Measurements from ENCODE around the gene COMMD4. TPM values are rescaled to one million over a fixed set of nuclear protein-coding genes. Genes with fewer than 3 reads are reported as not detected.

COMMD4 gene
- total RNA-seq, 4 donors from 2014 or later = 17.9 to 37.5 (median 28.2) TPM

DNA sequence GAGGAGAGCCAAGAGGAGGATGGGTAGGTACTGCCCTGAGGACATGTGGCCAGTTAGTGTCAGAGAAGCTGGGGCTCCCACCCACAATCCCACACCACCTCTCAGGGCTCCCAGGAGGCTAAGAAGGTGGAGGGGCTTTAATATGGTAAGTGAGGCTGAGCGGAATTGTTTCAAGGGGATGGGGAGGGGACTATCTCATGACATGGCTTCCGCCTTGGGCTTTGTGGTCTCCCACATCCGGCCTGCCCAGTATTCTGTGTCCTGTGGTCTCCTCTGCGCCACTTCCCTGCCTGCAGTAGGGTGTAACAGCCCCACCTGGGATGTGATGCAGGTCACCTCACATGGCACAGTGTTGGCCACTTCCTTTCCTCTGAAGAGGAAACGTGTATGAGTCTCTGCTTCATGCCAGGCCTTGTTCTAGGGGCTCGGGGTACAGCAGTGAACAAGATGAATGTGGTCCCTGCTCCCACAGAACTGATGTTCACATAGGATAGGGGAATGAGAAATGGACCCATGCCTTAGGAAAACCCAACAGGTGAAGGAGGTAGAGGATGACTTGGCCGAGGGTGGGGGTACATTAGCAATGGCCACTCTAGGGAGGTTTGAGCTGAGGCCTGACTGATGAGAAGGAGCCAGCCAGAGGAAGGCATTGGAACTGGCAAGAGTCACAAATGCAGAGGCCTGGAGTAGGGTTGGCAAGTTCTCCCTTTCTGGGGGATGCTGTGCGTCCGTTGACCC is 14.2 kb downstream of the COMMD4 start:
- no peak for TF ChIP-seq POLR2A (IDR thresholded peaks at IDR 0.05)
- TF ChIP-seq, protein P1, sequence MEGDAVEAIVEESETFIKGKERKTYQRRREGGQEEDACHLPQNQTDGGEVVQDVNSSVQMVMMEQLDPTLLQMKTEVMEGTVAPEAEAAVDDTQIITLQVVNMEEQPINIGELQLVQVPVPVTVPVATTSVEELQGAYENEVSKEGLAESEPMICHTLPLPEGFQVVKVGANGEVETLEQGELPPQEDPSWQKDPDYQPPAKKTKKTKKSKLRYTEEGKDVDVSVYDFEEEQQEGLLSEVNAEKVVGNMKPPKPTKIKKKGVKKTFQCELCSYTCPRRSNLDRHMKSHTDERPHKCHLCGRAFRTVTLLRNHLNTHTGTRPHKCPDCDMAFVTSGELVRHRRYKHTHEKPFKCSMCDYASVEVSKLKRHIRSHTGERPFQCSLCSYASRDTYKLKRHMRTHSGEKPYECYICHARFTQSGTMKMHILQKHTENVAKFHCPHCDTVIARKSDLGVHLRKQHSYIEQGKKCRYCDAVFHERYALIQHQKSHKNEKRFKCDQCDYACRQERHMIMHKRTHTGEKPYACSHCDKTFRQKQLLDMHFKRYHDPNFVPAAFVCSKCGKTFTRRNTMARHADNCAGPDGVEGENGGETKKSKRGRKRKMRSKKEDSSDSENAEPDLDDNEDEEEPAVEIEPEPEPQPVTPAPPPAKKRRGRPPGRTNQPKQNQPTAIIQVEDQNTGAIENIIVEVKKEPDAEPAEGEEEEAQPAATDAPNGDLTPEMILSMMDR (IDR thresholded peaks at IDR 0.05 in 4 of 5, conservative IDR thresholded peaks at IDR 0.05 in 1 of 5) = no peak
- in situ Hi-C loops (cut with MboI; ENCODE audit: low sequenced_read_pairs in 4 of 4) = loop anchor here in 2 of 4 donors (25.0 kb wide), 1 partner anchor 287 kb away; the partner anchor contains the start of genes IMP3 (in 2 of the 2), SNUPN (in 2 of the 2) and SNX33 (in 2 of the 2)
- Histone ChIP-seq H3K9me3 (no peaks in the 10 kb centered on the region), H3K27me3 (no peaks in the 10 kb centered on the region), H3K4me1 (peaks cover 7 to 9% of the 10 kb centered on the region in 2 donors), H3K27ac (no peak overlapping the region), H3K36me3 (peaks cover 0 to 10% of the 10 kb centered on the region in 2 donors), H3K4me3 (no peak overlapping the region)
- ATAC-seq (no peak), DNase-seq (no peak)
- intact Hi-C loops (cut with DNase I; ENCODE audit: low total_unique reads) = no loop called here

DNA sequence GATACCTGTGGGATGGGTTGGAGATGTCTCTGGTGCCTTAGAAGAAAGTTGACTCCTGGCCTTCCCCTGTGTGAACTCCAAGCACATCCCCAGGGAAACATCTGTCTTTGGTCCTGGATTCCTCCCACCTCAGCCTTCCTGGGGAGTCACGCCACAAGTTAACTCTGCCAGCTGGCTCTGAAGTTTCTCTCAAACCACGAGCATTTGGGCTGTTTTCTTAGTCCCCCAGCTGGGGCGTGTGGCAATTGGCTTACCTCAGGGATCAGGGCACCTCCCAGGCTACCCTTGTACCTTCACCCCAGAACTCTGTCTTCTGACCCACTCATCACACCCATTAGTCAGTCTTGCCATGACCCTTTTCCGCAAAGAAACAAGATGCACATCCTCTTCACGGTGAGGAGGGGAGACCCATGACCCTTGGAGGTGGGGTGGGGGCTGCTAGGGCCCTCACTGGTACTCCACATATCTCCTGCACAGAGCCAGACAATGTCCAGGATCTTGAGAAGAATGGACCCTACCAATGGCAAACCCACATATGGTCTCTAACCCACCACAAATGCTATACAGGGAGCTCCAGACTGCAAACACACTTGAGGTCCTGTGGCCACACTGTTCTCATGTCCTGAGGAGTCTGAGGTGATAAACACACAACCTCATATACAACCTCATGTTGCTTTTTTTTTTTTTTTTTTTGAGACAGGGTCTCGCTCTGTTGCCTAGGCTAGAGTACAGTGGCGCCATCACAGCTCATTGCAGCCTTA is 14.9 kb downstream of the COMMD4 start:
- ATAC-seq (no peak), DNase-seq (no peak)
- Histone ChIP-seq H3K4me1 (peaks cover 7 to 9% of the 10 kb centered on the region in 2 donors), H3K27ac (no peak overlapping the region), H3K9me3 (no peaks in the 10 kb centered on the region), H3K27me3 (no peaks in the 10 kb centered on the region), H3K36me3 (peaks cover 0 to 17% of the 10 kb centered on the region in 2 donors), H3K4me3 (no peak overlapping the region)
- in situ Hi-C loops (cut with MboI; ENCODE audit: low sequenced_read_pairs in 4 of 4) = loop anchor here in 2 of 4 donors (25.0 kb wide), 1 partner anchor 287 kb away; the partner anchor contains the start of genes IMP3 (in 2 of the 2), SNUPN (in 2 of the 2) and SNX33 (in 2 of the 2)
- intact Hi-C loops (cut with DNase I; ENCODE audit: low total_unique reads) = no loop called here
- TF ChIP-seq, protein P1 (IDR thresholded peaks at IDR 0.05 in 4 of 5, conservative IDR thresholded peaks at IDR 0.05 in 1 of 5) = no peak
- TF ChIP-seq POLR2A (IDR thresholded peaks at IDR 0.05) = no peak

DNA sequence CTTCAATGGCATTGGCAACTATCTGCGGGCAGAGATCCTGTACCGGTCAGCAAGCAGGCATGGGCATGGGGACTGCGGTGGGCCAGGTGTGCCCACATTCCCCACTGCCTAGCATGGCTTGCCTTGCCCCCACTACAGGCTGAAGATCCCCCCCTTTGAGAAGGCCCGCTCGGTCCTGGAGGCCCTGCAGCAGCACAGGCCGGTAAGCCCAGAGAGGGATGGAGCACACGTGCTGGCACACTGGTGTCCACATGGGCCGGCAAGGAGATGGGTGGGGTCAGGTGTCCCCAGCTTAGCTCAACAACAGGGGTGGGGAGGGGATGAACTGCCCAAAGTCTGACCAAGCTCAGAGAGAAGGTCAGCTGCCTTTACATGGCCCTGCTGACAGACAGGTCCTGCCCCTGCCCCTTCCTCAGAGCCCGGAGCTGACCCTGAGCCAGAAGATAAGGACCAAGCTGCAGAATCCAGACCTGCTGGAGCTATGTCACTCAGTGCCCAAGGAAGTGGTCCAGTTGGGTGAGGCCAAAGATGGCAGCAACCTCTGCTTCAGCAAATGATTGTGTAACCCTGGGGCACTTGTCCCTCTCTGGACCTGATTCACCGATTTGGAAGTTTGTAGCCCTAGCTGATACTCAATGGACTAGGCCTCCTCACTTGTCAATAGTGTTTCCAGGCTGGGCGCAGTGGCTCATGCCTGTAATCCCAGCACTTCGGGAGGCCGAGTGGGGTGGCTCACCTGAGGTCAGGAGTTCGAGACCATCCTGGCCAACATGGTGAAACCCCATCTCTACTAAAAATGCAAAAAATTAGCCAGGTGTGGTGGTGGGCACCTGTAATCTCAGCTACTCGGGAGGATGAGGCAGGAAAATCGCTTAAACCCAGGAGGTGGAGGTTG is 16.6 kb downstream of the COMMD4 start:
- in situ Hi-C loops (cut with MboI; ENCODE audit: low sequenced_read_pairs in 4 of 4) = loop anchor here in 2 of 4 donors (25.0 kb wide), 1 partner anchor 285 kb away; the partner anchor contains the start of genes IMP3 (in 2 of the 2), SNUPN (in 2 of the 2) and SNX33 (in 2 of the 2)
- no peak overlapping the region for H3K4me3 ChIP-seq
- peaks cover 0 to 34% of the 10 kb centered on the region in 2 donors for H3K36me3 ChIP-seq
- TF ChIP-seq, protein P1 (IDR thresholded peaks at IDR 0.05 in 4 of 5, conservative IDR thresholded peaks at IDR 0.05 in 1 of 5) = no peak
- H3K27me3 ChIP-seq = no peaks in the 10 kb centered on the region
- peaks cover 4 to 9% of the 10 kb centered on the region in 2 donors for H3K4me1 ChIP-seq
- no peak overlapping the region for H3K27ac ChIP-seq
- intact Hi-C loops (cut with DNase I; ENCODE audit: low total_unique reads) = no loop called here
- no peaks in the 10 kb centered on the region for H3K9me3 ChIP-seq
- no peak for DNase-seq
- no peak for ATAC-seq

DNA sequence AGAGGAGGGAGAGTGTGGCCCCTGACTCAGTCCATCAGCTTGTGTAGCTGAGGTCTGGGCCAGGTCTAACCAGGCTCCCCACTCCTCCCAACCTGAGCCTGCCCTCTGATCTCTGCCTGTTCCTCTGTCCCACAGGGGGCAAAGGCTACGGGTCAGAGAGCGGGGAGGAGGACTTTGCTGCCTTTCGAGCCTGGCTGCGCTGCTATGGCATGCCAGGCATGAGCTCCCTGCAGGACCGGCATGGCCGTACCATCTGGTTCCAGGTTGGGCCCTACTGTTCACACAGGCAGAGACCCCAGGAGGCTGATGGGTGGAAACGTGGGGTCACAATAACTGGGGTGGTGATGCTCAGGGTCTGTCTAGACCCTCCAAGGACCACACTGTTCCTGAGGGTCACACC is 17.7 kb downstream of the COMMD4 start:
- Histone ChIP-seq H3K9me3 (no peaks in the 10 kb centered on the region), H3K27me3 (no peaks in the 10 kb centered on the region), H3K4me3 (no peak overlapping the region), H3K27ac (no peak overlapping the region), H3K36me3 (peaks cover 0 to 46% of the 10 kb centered on the region in 2 donors), H3K4me1 (peaks cover 3 to 5% of the 10 kb centered on the region in 2 donors)
- TF ChIP-seq, protein P1 (IDR thresholded peaks at IDR 0.05 in 4 of 5, conservative IDR thresholded peaks at IDR 0.05 in 1 of 5) = no peak
- TF ChIP-seq POLR2A (IDR thresholded peaks at IDR 0.05) = no peak
- ATAC-seq = no peak
- DNase-seq = no peak
- in situ Hi-C loops (cut with MboI; ENCODE audit: low sequenced_read_pairs in 4 of 4) = loop anchor here in 2 of 4 donors (25.0 kb wide), 1 partner anchor 284 kb away; the partner anchor contains the start of genes IMP3 (in 2 of the 2), SNUPN (in 2 of the 2) and SNX33 (in 2 of the 2)
- intact Hi-C loops (cut with DNase I; ENCODE audit: low total_unique reads) = no loop called here
